Fibroblast of lung (primary cell): Measurements from ENCODE around the gene PLA2G12B. TPM values are rescaled to one million over a fixed set of nuclear protein-coding genes. Genes with fewer than 3 reads are reported as not detected.

Experiments used
- DNase-seq, 2 donors: peaks; one replicate each; pipeline versions ENCODE4 v3.0.0 to v3.0.0-alpha.2; 2010; ENCODE audit warnings: low read depth in 2 of 2
- H2AFZ ChIP-seq: 2 replicates; pipeline ENCODE4 v1.5.1; 2012; ENCODE audit warnings: low read length, control low read depth, inconsistent platforms
- H3K27ac ChIP-seq: 2 replicates; pipeline ENCODE4 v1.5.1; 2011; ENCODE audit warnings: low read length, control low read depth; ENCODE audit not compliant: insufficient read depth
- H3K27me3 ChIP-seq: 2 replicates; pipeline ENCODE4 v1.5.1; 2011; ENCODE audit warnings: mild to moderate bottlenecking, low read length; ENCODE audit not compliant: control insufficient read depth, insufficient read depth
- H3K36me3 ChIP-seq: 2 replicates; pipeline ENCODE4 v1.5.1; 2011; ENCODE audit warnings: low read length; ENCODE audit not compliant: control insufficient read depth, insufficient read depth
- H3K4me1 ChIP-seq: 2 replicates; pipeline ENCODE4 v1.5.1; 2011; ENCODE audit warnings: low read length; ENCODE audit not compliant: control insufficient read depth, insufficient read depth; ENCODE audit errors: extremely low read depth
- H3K4me2 ChIP-seq: 2 replicates; pipeline ENCODE4 v1.5.1; 2011; ENCODE audit warnings: low read length, control low read depth; ENCODE audit not compliant: insufficient read depth; ENCODE audit errors: extremely low read depth
- H3K4me3 ChIP-seq, 4 experiments: fragments of 200-600 bp in 1 of 4; sonication (generic) in 1 of 4; replicated peaks in 1 of 4; 2 replicates each; pipeline ENCODE4 v1.5.1; 2011 to 2016; ENCODE audit warnings: low read length in 4 of 4, low read depth in 3 of 4, mild to moderate bottlenecking in 3 of 4, control low read depth in 2 of 4, inconsistent platforms in 1 of 4, mixed read lengths in 1 of 4; ENCODE audit not compliant: insufficient read depth in 1 of 4; ENCODE audit errors: control extremely low read depth in 1 of 4
- H3K79me2 ChIP-seq: 2 replicates; pipeline ENCODE4 v1.5.1; 2012; ENCODE audit warnings: mild to moderate bottlenecking, low read length, inconsistent platforms; ENCODE audit not compliant: control insufficient read depth, insufficient read depth
- H3K9ac ChIP-seq: 2 replicates; pipeline ENCODE4 v1.5.1; 2011; ENCODE audit warnings: mild to moderate bottlenecking, low read length, control low read depth; ENCODE audit not compliant: insufficient read depth
- H3K9me3 ChIP-seq: 2 replicates; pipeline ENCODE4 v1.5.1; 2012; ENCODE audit warnings: low read depth, low read length; ENCODE audit not compliant: control insufficient read depth, insufficient read depth
- H4K20me1 ChIP-seq: 2 replicates; pipeline ENCODE4 v1.5.1; 2011; ENCODE audit warnings: low read length; ENCODE audit not compliant: control insufficient read depth, insufficient read depth; ENCODE audit errors: extremely low read depth
- EZH2 ChIP-seq: IDR thresholded peaks from 2 replicates; pipeline ENCODE4 v1.5.1; 2012; ENCODE audit warnings: low read length, control low read depth, mild to moderate bottlenecking; ENCODE audit errors: missing control alignments
- polyA plus RNA-seq, 2 donors: library from polyadenylated mRNA; depleted of rRNA in 1 of 2; stranded (reverse) in 1 of 2; unstranded in 1 of 2; fragments of >200 nt; gene quantifications; 2 replicates each; pipeline ENCODE4 v1.2.1, GENCODE V29; 2011 to 2012; ENCODE audit warnings: missing spikeins in 1 of 2
- total RNA-seq: library from RNA; depleted of rRNA; stranded (reverse); fragments of >200 nt; gene quantifications from 2 replicates; pipeline ENCODE4 v1.2.1, GENCODE V29; 2014
- TF ChIP-seq, protein P1 (sequence below), 2 donors: IDR thresholded peaks in 1 of 2; conservative IDR thresholded peaks in 1 of 2; 1 replicate in 1 of 2; 2 replicates in 1 of 2; pipeline ENCODE4 v1.5.1; 2011 to 2012; ENCODE audit warnings: low read length in 2 of 2, control low read depth in 1 of 2, inconsistent platforms in 1 of 2, low read depth in 1 of 2, mild to moderate bottlenecking in 1 of 2

The PLA2G12B gene
- total and polyA plus RNA-seq, 2 donors (not counting 1 experiment from before 2014, with no cell fraction given), result not detected

DNA sequence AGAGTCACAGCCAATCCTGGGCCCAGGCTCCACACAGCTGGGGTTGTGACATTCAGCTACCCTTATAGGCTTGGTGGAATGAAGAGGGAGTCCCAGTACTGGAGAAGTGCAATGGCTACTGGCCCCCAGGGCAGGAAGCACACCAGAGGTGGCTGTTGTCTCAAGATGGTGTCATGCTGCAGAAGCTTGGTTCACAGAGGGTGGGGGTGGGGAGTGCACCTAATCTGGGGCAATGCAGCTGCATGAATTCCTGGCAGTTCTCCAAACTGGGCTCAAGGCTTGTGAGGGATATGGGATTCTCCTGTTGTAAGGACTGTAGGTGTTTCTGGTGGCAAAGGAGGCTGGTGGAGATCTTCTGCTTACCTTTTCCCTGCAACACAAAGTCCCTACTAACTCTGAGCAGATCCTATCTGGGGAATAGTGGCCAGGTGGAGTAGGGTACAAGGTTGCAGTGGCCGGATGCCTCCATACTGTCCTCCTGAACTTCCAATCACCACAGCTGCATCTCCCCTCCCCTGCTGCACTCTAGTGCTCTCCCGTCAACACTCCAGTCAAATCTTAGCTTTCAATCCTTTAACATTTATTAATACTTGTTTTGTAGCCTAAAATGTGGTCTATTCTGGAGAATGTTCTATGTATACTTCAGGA lies 27.4 kb upstream of the PLA2G12B start:
- no peaks in the 10 kb centered on the region for H3K27me3 ChIP-seq
- no peak overlapping the region for H3K4me2 ChIP-seq
- no peak overlapping the region for H2AFZ ChIP-seq
- no peak for DNase-seq
- H3K9ac ChIP-seq, result no peak overlapping the region
- TF ChIP-seq, protein P1, sequence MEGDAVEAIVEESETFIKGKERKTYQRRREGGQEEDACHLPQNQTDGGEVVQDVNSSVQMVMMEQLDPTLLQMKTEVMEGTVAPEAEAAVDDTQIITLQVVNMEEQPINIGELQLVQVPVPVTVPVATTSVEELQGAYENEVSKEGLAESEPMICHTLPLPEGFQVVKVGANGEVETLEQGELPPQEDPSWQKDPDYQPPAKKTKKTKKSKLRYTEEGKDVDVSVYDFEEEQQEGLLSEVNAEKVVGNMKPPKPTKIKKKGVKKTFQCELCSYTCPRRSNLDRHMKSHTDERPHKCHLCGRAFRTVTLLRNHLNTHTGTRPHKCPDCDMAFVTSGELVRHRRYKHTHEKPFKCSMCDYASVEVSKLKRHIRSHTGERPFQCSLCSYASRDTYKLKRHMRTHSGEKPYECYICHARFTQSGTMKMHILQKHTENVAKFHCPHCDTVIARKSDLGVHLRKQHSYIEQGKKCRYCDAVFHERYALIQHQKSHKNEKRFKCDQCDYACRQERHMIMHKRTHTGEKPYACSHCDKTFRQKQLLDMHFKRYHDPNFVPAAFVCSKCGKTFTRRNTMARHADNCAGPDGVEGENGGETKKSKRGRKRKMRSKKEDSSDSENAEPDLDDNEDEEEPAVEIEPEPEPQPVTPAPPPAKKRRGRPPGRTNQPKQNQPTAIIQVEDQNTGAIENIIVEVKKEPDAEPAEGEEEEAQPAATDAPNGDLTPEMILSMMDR (conservative IDR thresholded peaks at IDR 0.05 in 1 of 2, IDR thresholded peaks at IDR 0.05 in 1 of 2; ENCODE audit: low read depth in 1 of 2, low read length in 2 of 2), result no peak
- no peak for TF ChIP-seq EZH2
- no peak overlapping the region for H3K27ac ChIP-seq
- H3K4me1 ChIP-seq, result no peaks in the 10 kb centered on the region
- no peaks in the 10 kb centered on the region for H3K9me3 ChIP-seq
- no peak overlapping the region for H3K4me3 ChIP-seq
- no peaks in the 10 kb centered on the region for H3K36me3 ChIP-seq
- H4K20me1 ChIP-seq, result no peaks in the 10 kb centered on the region
- H3K79me2 ChIP-seq, result no peaks in the 10 kb centered on the region

DNA sequence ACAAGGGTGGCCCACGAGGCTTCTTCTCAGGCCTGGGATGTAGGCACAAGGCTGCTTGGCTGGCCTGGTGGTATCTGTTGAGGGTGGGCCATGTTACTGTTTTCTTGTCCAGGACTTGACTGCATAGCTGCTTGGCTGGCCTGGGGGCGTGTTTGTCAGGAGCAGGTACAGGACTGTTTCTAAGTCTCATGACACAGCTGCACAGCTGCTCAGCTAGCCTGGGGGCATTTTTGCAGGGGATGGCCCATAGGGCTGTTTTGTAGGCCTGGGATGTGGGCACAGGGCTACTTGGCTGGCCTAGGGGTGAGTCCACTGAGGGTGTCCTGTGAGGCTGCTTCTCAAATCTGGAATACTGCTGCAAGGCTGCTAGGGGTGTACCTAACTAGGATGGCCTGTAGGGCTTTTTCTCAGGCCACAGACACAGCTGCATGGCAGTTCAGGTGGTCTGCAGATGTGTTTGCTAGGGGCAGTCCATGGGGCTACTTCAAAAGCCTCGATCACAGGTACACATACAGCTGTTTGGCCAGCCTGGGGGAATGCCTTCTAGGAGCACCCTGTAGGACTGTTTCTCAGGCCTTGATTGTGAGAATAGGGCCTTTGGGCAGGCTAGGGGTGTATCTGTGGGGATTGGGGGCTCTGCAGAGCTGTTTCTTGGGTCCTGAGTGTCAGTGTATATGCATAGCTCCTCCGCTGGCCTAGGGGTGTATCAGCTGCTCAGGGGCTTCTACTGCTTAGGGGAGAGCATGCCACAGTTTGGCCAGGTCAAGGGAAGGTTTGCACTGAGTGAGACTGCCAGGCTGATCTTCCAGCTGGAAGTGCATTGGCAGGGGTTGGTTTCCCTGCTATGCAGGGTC lies 26.6 kb upstream of the PLA2G12B start:
- H3K4me3 ChIP-seq, result no peak overlapping the region
- no peaks in the 10 kb centered on the region for H3K79me2 ChIP-seq
- H3K4me1 ChIP-seq, result no peaks in the 10 kb centered on the region
- H4K20me1 ChIP-seq, result no peaks in the 10 kb centered on the region
- TF ChIP-seq EZH2, result no peak
- TF ChIP-seq, protein P1 (conservative IDR thresholded peaks at IDR 0.05 in 1 of 2, IDR thresholded peaks at IDR 0.05 in 1 of 2; ENCODE audit: low read depth in 1 of 2, low read length in 2 of 2), result no peak
- no peak overlapping the region for H3K27ac ChIP-seq
- no peaks in the 10 kb centered on the region for H3K36me3 ChIP-seq
- no peak overlapping the region for H3K4me2 ChIP-seq
- no peaks in the 10 kb centered on the region for H3K9me3 ChIP-seq
- no peaks in the 10 kb centered on the region for H3K27me3 ChIP-seq
- no peak overlapping the region for H3K9ac ChIP-seq
- no peak for DNase-seq
- no peak overlapping the region for H2AFZ ChIP-seq

DNA sequence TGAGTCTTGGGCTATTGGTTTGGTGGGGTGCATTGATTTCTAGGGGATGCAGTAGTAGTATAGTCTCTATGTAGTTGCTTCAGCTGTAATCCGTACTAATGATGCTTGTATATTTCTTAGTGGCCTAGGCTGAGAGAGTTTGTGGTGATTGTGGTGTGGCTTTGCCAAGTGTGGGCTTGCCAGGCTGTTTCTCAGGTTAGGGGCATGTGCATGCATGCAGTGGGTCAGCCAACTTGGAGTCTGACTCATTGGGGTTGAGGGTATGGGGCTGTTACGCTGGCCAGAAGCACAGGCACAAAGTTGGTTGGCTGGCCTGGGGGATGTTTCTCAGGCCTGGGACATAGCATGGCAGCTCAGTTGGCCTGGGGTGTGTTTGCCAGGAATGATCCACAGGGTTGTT lies 25.7 kb upstream of the PLA2G12B start:
- H3K4me2 ChIP-seq, result no peak overlapping the region
- no peaks in the 10 kb centered on the region for H3K79me2 ChIP-seq
- no peaks in the 10 kb centered on the region for H4K20me1 ChIP-seq
- H3K4me1 ChIP-seq, result no peaks in the 10 kb centered on the region
- H2AFZ ChIP-seq, result no peak overlapping the region
- no peaks in the 10 kb centered on the region for H3K9me3 ChIP-seq
- no peak for DNase-seq
- H3K27me3 ChIP-seq, result no peaks in the 10 kb centered on the region
- no peak for TF ChIP-seq EZH2
- TF ChIP-seq, protein P1 (conservative IDR thresholded peaks at IDR 0.05 in 1 of 2, IDR thresholded peaks at IDR 0.05 in 1 of 2; ENCODE audit: low read depth in 1 of 2, low read length in 2 of 2), result no peak
- no peak overlapping the region for H3K27ac ChIP-seq
- H3K4me3 ChIP-seq, result no peak overlapping the region
- no peaks in the 10 kb centered on the region for H3K36me3 ChIP-seq
- H3K9ac ChIP-seq, result no peak overlapping the region
